Measurements from ENCODE around the gene TLCD3B.

DNA sequence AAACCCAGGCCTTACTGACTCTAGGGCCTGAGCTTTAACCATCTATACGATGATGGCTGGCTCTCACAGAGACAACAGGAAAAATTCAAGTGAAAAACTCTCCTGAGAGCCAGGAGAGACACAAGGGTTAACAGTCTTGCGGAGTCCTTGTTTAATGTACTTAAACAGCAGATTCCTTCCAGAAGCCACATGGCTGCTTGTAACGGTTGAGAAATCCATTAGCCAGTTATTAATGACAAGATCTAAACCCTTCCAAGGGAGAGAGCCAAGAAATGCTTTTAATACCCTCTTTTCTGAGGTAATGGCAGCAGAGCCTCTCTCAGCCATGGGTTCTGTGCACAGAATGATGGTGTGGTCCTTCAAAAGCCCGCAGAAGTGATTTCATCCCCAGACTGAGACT, 29.3 kb upstream of the TLCD3B start:
- TF ChIP-seq, protein P1, sequence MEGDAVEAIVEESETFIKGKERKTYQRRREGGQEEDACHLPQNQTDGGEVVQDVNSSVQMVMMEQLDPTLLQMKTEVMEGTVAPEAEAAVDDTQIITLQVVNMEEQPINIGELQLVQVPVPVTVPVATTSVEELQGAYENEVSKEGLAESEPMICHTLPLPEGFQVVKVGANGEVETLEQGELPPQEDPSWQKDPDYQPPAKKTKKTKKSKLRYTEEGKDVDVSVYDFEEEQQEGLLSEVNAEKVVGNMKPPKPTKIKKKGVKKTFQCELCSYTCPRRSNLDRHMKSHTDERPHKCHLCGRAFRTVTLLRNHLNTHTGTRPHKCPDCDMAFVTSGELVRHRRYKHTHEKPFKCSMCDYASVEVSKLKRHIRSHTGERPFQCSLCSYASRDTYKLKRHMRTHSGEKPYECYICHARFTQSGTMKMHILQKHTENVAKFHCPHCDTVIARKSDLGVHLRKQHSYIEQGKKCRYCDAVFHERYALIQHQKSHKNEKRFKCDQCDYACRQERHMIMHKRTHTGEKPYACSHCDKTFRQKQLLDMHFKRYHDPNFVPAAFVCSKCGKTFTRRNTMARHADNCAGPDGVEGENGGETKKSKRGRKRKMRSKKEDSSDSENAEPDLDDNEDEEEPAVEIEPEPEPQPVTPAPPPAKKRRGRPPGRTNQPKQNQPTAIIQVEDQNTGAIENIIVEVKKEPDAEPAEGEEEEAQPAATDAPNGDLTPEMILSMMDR (conservative IDR thresholded peaks at IDR 0.05), result no peak
- no peak for TF ChIP-seq ZFX (IDR thresholded peaks at IDR 0.05)
